Esophagus squamous epithelium (tissue), 5 donors: ENCODE results near the gene CCNJL. TPM values are rescaled to one million over a fixed set of nuclear protein-coding genes. Genes with fewer than 3 reads are reported as not detected.

Experiments used
- DNase-seq: peaks from one replicate; lab custom pipeline; 2025; lab: John Stamatoyannopoulos, UW
- H3K27ac ChIP-seq, 4 donors: fragments of 200-600 bp; sonication (generic); one replicate each; pipeline ENCODE4 v1.5.1; 2016 to 2019; ENCODE audit warnings: mild to moderate bottlenecking in 1 of 4
- H3K27me3 ChIP-seq, 4 donors: fragments of 200-600 bp; sonication (generic); 1 replicate in 3 of 4; 2 replicates in 1 of 4; pipeline versions ENCODE4 v1.5.1 to v1.6.0; 2017 to 2021; ENCODE audit warnings: antibody characterized with exemption in 1 of 4
- H3K36me3 ChIP-seq, 3 donors: fragments of 200-600 bp; sonication (generic); one replicate each; pipeline ENCODE4 v1.5.1; 2016 to 2019
- H3K4me1 ChIP-seq, 3 donors: fragments of 200-600 bp; sonication (generic); one replicate each; pipeline ENCODE4 v1.5.1; 2017 to 2019
- H3K4me3 ChIP-seq, 4 donors: fragments of 200-600 bp; sonication (generic); 1 replicate in 3 of 4; 2 replicates in 1 of 4; pipeline ENCODE4 v1.5.1; 2016 to 2019; ENCODE audit warnings: mild to moderate bottlenecking in 2 of 4, moderate library complexity in 1 of 4
- H3K9me3 ChIP-seq, 3 donors: fragments of 200-600 bp; sonication (generic); one replicate each; pipeline ENCODE4 v1.5.1; 2016 to 2019
- POLR2A ChIP-seq, 4 donors: fragments of 450-650 bp; IDR thresholded peaks; one replicate each; pipeline ENCODE4 v1.6.1; 2017; ENCODE audit warnings: antibody characterized with exemption in 4 of 4, mild to moderate bottlenecking in 4 of 4, moderate library complexity in 3 of 4
- WGBS, 2 donors: methylation state at CpG; one replicate each; pipeline ENCODE4 v1.1.5; 2018; 5-methylcytosine and 5-hydroxymethylcytosine counted together
- intact Hi-C: fragments of 100-400 bp; cut with DNase I; formaldehyde crosslinking; loops from one replicate; pipeline ENCODE4 v1.15.0; 2022
- total RNA-seq, 4 donors: library from RNA; depleted of rRNA; stranded (reverse); fragments of >200 nt; gene quantifications; one replicate each; pipeline ENCODE4 v1.1.0, GENCODE V29; 2016
- TF ChIP-seq, protein P1 (sequence below), 6 experiments: fragments of 450-650 bp in 4 of 6; fragments of 200-600 bp in 2 of 6; sonication (generic) in 2 of 6; IDR thresholded peaks; one replicate each; pipeline ENCODE4 v1.5.1; 2016 to 2019; ENCODE audit warnings: antibody characterized with exemption in 6 of 6, mild to moderate bottlenecking in 4 of 6, moderate library complexity in 4 of 6
- donor health status: DM: yes; HTN: yes; CAD: no.

Gene CCNJL
- total RNA-seq, 4 donors from 2014 or later, result 0.04 to 3.0 (median 0.74) TPM

- Histone ChIP-seq H3K9me3 (no peaks in the 10 kb centered on the region), H3K4me3 (no peak overlapping the region), H3K36me3 (no peaks in the 10 kb centered on the region), H3K27ac (no peak overlapping the region), H3K4me1 (peaks cover 12 to 44% (median 23%) of the 10 kb centered on the region in 3 donors), H3K27me3 (no peaks in the 10 kb centered on the region)
- DNase-seq, result no peak
- WGBS, 2 donors, result 88 to 90% methylated on average over 5 to 6 of the region's 9 CpGs
- no peak for TF ChIP-seq POLR2A (IDR thresholded peaks at IDR 0.05)
- TF ChIP-seq, protein P1, sequence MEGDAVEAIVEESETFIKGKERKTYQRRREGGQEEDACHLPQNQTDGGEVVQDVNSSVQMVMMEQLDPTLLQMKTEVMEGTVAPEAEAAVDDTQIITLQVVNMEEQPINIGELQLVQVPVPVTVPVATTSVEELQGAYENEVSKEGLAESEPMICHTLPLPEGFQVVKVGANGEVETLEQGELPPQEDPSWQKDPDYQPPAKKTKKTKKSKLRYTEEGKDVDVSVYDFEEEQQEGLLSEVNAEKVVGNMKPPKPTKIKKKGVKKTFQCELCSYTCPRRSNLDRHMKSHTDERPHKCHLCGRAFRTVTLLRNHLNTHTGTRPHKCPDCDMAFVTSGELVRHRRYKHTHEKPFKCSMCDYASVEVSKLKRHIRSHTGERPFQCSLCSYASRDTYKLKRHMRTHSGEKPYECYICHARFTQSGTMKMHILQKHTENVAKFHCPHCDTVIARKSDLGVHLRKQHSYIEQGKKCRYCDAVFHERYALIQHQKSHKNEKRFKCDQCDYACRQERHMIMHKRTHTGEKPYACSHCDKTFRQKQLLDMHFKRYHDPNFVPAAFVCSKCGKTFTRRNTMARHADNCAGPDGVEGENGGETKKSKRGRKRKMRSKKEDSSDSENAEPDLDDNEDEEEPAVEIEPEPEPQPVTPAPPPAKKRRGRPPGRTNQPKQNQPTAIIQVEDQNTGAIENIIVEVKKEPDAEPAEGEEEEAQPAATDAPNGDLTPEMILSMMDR (IDR thresholded peaks at IDR 0.05), result no peak
- intact Hi-C loops, result no loop called here
Observed at GRCh38 chr5:160266752-160267345, 45.5 kb downstream of the CCNJL start.

DNA sequence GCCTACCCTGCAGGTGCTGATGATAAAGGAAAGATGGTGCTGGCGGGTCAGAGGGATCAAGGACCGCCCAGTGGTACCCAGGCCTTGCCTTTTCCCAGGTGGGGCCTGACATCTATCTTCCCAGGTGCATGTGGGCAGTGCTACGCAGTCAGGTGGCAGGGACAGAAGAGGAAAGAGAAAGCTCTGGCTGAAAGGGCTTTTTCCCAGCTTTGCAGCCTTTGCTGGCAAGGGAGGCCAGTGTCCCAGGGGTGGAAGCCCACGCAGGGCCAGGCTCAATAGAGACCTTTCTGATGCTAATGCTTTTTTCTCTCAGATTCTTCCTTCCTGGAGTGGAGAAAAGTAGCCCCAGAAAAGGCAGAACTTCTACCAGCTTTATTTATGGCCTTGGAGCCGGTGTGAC lies 46.3 kb downstream of the CCNJL start:
- intact Hi-C loops, result no loop called here
- no peak for DNase-seq
- TF ChIP-seq POLR2A (IDR thresholded peaks at IDR 0.05), result no peak
- TF ChIP-seq, protein P1 (IDR thresholded peaks at IDR 0.05), result no peak
- H3K4me3 ChIP-seq, result no peak overlapping the region
- H3K27ac ChIP-seq, result no peak overlapping the region
- H3K4me1 ChIP-seq, result peaks cover 12 to 36% (median 15%) of the 10 kb centered on the region in 3 donors
- no peaks in the 10 kb centered on the region for H3K9me3 ChIP-seq
- H3K27me3 ChIP-seq, result no peaks in the 10 kb centered on the region
- H3K36me3 ChIP-seq, result no peaks in the 10 kb centered on the region
- 79 to 89% methylated on average over 4 to 5 of the region's 5 CpGs for WGBS, 2 donors

- H3K4me1 ChIP-seq, result peaks cover 0 to 9% (median under 1%) of the 10 kb centered on the region in 3 donors
- no peak overlapping the region for H3K4me3 ChIP-seq
- H3K9me3 ChIP-seq, result no peaks in the 10 kb centered on the region
- H3K36me3 ChIP-seq, result no peaks in the 10 kb centered on the region
- TF ChIP-seq POLR2A (IDR thresholded peaks at IDR 0.05), result no peak
- TF ChIP-seq, protein P1 (IDR thresholded peaks at IDR 0.05), result no peak
- no peak for DNase-seq
- intact Hi-C loops, result no loop called here
- no peaks in the 10 kb centered on the region for H3K27me3 ChIP-seq
- H3K27ac ChIP-seq, result no peak overlapping the region
- WGBS, 2 donors, result 80 to 88% methylated on average over 4 of the region's 4 CpGs
Observed at GRCh38 chr5:160263326-160263855, 49.0 kb downstream of the CCNJL start.

GRCh38 chr5:160262151-160263074 lies 50.0 kb downstream of the CCNJL start:
- Histone ChIP-seq H3K36me3 (no peaks in the 10 kb centered on the region), H3K4me1 (peaks cover 0 to 9% (median 0%) of the 10 kb centered on the region in 3 donors), H3K4me3 (no peak overlapping the region), H3K27me3 (no peaks in the 10 kb centered on the region), H3K27ac (no peak overlapping the region), H3K9me3 (no peaks in the 10 kb centered on the region)
- intact Hi-C loops, result no loop called here
- DNase-seq, result no peak
- TF ChIP-seq, protein P1 (IDR thresholded peaks at IDR 0.05), result no peak
- no peak for TF ChIP-seq POLR2A (IDR thresholded peaks at IDR 0.05)
- 70 to 71% methylated on average over 12 to 16 of the region's 16 CpGs for WGBS, 2 donors
